ENCODE data around the gene USP5.

The USP5 gene

DNA sequence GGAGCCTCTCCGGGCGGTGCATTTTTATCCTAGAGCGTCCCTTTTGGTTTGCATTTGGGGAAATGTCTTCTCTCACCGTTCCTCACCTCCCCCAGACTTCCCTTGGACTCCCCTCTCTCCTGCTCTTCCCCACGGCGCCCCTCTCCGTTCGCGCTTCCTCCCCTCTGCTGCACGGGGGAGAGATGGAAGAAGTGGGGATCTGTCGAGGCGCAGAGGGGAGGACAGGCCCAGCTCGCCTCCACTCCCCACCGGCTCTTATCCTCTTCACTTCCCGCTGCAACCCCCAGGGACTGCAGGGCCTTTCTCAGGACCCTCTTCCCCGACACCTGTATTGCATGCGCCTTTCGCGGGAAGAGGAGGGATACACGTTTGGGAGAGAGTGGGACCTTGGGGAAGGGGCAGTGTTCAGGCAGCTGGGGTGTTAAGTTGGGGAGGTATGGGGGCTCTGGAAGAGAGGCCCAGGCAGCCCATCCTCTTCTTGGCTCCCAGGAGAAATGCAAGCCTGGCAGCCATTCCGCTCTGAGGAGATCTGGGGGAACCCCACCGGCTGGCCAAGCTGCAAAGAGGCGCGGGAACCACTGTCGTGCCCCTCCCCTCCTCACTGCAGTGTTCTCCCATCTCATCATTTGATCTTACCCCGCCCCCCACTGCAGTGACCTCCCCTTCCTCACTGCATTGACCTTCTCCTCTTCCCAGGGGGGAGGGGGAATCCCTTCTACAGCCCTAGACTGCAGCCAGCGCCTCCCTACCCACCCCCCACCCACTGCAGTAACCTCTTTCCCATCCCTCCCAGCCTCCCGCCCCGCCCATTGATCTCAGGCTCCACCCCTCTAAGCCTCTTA lies 63.2 kb downstream of the USP5 start:
- DNase-seq (ENCODE audit: low read depth), result no peak

GRCh38 chr12:6915789-6916285 lies 63.9 kb downstream of the USP5 start:
- DNase-seq (ENCODE audit: low read depth), result no peak
